HG03139 (cell line): ENCODE results near the gene AKAP6.

Experiments
- ATAC-seq: cut with Tn5 transposase; IDR thresholded peaks from one replicate; pipeline ENCODE4 v1.9.1; 2021; ENCODE audit not compliant: unreplicated experiment

Gene AKAP6

DNA sequence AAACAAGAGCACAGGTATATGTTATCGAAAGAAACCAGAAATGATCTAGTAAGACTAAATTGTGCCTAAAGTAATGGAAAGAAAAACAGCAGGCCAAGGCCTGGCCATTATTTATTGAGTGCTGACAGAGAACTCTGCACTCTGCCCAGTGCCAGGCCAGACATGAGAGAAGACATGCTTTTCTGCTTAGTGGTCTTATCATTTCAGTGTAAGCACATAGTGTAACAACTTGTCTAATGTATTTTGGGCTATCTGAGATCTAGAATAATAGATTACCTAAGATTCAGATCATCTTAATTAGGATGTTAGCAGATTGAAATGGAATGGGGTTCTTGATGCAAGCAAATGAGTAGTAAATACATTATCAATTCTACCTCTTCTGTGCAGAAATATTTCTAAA is 278.3 kb downstream of the AKAP6 start:
- ATAC-seq: no peak

DNA sequence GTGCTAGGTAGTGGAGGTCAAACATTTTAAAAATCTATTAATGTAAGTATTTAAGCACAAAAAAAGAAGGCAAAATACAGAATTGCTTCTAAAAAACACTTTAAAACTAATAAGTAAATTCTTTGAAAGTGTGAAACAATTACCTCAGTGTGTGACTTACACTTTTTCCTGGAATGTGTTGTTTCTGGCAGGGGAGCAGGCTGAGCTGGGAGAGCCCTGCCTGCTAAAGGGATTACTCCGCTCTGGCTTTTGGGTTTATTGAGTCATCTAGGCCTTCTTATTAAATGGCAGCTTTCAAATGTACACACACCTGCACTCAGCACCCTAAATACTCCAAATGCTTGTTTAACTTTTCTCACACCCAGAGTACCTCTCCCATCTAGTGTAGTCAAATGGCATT is 279.8 kb downstream of the AKAP6 start:
- ATAC-seq: no peak

GRCh38 chr14:32609388-32609787 is 280.3 kb downstream of the AKAP6 start:
- ATAC-seq: no peak

- no peak for ATAC-seq
Observed at GRCh38 chr14:32611752-32612151, 282.7 kb downstream of the AKAP6 start.

DNA sequence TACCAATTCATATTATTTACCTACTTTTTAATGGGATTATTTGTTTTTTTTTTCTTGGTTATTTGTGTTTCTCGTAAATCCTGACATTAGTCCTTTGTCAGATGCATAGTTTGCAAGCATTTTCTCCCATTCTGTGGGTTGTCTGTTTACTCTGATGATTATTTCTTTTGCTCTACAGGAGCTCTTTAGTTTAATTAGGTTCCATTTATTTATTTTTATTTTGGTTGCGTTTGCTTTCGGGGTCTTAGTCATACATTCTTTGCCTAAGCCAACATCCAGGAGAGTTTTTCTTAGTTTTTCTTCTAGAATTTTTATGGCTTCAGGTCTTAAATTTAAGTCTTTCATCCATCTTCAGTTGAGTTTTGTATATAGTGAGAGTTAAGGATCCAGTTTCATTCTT is 289.9 kb downstream of the AKAP6 start:
- ATAC-seq: no peak

DNA sequence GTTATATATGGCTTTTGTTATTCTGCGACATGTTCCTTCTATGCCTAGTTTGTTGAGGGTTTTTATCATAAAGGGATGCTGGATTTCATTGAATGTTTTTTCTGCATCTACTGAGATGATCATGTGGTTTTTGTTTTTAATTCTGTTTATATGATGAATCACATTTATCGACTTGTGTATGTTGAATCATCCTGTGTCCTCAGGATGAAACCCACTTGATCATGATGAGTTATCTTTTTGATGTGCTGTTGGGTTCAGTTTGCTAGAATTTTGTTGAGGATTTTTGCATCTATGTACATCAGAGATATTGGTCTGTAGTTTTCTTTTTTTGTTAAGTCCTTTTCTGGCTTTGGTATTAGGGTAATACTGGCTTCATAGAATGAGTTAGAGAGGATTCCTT is 291.2 kb downstream of the AKAP6 start:
- no peak for ATAC-seq

DNA sequence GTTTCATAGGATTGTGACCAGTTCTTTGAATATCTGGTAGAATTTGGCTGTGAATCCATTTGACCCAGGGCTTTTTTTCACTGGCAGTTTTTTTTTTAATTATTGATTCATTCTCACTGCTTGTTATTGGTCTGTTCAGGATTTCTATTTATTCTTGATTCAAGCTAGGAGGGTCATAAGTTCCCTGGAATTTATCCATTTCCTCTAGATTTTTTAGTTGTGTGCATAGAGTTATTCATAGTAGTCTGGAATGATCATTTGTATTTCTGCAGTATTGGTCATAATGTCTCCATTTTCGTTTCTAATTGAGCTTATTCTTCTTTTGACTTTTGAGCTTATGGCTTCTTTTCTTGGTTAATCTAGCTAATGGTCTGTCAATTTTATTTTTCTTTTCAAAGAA is 291.6 kb downstream of the AKAP6 start:
- ATAC-seq: no peak

GRCh38 chr14:32621585-32621984 is 292.5 kb downstream of the AKAP6 start:
- no peak for ATAC-seq

DNA sequence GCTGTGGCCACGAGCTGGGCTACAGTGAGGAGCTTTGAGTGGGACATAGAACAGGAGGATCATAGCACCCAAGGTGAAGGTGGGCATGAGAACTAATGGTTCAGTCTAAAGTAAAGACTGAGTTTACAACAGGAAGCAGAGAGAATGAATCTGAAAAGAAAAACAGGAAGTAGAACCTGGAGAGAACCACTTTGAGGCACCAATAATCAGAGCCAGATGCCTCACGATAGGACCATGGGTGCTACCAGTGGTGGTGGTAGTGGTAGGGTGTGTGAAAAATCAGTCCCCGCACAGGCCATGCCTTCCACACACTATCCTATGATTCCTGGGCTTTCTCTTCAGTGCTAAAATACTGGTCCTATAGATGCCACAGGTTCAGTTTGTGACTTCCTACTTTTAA is 293.6 kb downstream of the AKAP6 start:
- ATAC-seq: no peak

GRCh38 chr14:32623300-32624093 is 294.4 kb downstream of the AKAP6 start:
- no peak for ATAC-seq

DNA sequence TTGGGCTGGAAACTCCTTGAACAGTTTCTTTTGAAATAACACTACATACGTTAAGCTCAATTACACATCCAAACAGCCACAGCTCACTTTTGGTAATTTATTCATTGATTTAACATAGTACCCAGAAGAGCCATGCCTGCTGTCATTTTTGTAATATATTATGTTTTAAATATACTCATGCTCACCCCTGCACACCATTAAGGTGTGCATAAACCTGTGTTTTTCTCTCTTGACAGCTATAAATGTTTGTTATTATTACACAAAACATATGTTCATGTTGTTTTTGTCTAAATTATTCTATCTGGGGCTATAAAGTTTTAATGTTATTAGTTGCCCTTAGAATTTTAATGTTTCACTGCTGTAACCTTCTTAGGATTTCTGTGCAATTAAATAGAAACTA is 296.1 kb downstream of the AKAP6 start:
- ATAC-seq: no peak

- ATAC-seq: no peak
Observed at GRCh38 chr14:32627545-32628298, 298.6 kb downstream of the AKAP6 start.

DNA sequence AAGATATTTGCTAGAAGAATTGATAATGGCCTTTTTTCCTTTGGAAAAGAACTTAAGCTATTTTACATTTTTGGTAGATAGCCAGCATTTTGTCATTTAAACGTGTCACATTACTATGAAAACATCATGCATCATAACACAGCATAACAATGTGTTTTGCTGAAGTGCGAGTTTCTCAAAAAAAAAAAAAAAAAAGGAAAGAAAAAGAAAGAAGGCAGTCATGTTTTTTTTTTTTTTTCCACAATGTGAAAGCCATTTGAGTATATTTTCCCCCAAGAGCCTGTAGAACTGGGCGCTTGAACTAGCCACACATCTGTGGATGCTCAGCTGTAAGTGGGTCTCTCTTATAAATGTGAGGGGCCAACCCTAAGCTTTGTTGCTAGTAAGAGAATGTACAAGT is 300.1 kb downstream of the AKAP6 start:
- ATAC-seq: no peak

DNA sequence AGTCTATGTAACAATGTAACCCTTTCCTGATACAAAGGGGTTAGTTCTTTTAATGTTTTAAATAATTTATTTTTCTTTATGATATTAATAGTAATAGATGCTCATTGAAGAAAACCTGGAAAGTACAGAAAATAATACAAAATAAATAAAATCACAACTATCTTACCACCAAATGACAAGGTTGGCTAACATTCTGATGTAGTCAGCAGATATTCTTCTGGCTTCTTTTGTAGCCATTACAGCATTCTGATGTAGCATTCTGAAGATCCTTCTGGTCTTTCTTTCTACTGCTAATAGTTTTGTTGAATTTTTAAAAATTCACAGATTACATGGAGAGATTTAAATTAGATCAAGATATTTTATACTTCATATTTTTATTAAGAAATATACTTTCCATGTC is 301.6 kb downstream of the AKAP6 start:
- ATAC-seq: no peak

DNA sequence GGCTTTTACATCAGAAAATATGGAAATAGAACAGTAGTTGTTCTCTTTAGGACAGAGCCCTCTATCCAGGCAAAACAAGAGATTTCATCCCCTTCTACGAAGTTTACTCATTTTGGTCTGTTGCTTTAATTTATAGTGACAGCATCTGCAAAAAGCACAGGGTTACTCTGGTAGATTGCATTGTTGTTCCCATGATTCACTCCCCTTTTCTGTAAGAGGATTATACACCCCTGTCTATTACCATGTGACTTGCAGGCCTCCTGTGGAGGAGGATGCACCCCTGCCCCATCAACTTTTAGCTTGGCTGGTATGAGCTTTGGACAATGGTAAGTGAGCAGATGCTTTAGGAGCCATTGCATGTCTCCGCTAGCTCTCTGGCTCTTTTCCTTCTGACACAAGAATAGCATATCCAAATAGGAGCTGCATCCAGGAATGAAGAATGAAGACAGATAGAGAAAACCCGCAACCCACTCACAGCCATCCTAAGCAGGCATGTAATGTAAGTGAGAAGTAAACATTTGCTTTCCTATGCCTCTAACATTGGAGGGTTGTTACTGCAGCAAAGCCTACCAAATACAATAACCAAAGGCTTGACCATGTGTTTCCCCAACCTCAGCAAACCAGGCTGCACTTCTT is 304.2 kb downstream of the AKAP6 start:
- ATAC-seq: no peak

DNA sequence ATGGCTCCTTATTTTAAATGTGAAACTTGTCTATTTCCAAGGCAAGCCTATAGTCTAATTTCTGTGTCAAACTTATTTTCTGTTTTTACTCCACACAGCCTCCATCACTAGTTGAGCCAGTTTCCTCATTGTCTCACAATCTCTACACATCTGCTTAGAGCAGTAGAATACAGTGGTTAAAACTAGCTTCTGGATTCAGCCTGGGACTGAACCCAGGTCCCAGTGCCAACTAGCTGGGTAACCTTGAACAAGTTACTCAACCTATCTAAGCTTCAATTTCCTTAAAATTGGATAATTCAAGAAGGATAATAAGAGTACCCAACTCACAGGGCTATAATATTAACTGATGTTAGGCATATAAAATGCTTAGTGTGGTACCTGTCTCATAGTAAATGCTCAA is 304.8 kb downstream of the AKAP6 start:
- no peak for ATAC-seq

DNA sequence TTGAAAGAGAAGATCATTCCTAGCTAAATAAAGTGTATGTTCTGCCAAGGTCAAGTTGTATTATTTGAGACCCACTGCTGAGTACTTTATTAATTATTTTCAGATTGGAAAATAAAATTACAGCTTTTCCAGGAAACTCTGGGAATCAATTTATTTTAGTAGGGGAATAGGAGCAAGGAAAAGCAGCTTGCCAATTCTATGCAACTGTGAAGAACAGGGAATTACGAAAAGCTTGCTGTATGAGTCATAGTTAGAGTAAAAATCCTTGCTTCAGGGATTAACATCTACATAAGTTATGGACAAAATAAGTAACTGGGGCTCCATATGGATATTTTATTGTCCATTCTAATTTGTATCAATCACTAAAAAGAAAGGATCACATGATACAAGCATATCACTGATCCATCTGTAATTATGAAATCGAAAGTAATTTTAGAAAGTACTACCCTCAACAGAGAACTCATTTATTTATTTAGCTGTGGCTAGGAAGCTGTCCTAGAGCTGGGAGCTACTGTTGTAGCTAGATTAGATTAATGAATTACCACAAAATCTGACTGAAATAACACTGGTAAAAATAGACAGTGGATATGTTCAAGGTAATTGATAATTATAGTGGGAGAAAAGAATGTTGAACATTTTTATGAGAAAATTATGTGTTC is 306.1 kb downstream of the AKAP6 start:
- no peak for ATAC-seq

DNA sequence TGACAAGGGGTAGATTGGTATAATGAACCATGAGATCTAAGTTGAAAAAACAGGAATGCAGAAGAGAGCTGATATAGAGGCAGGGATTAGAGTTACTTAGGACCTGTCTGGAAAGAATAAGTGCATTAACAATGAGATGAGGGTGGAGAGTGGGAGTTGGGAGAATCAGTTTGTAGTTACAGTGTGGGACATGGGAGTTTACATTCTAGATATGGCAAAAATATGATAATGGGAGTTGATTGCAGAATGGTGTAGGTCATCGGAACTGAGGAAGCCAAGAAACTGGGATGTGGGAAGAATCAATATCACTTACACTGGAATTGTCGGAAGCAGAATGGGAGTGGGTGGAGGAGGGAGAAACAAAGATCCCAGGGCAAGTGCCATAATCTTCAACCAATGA is 308.5 kb downstream of the AKAP6 start:
- no peak for ATAC-seq

DNA sequence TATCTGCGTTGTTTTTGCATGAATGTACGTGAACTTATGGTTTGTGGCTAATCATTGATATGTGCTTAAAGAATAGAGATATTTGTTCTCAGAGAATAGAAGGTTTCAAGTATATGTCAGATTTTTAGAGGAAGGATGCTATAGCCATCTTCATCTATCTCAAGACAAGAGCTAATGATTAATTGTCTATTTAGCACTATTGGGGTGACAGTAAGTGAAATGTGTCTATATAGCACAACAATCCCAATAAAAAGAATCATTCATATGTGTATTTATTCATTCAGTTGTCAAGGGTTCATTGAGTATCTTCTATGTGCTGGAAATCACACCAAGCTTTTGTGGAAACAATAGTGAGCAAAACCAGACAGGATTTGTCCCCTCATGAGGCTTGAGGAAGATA is 310.1 kb downstream of the AKAP6 start:
- ATAC-seq: no peak

GRCh38 chr14:32645551-32645950 is 316.5 kb downstream of the AKAP6 start:
- no peak for ATAC-seq

DNA sequence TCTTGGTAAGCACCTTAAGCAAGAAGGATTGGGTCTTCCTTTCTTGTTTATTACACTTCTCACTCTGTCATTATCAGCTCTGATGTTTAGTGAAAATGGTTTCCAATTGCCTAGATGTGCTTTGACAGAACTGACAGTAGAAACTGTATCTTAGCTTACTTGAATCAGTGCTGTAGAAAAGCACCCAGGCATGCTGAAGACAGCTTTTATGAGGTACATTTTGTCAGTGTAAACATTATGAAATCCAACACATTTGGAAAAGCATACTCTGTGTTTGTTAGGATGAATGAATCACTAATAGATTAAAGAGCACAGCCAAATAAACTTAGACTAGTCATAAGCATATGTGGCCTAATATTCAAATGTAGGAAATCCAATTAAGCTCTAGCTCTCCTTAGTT is 319.3 kb downstream of the AKAP6 start:
- no peak for ATAC-seq

DNA sequence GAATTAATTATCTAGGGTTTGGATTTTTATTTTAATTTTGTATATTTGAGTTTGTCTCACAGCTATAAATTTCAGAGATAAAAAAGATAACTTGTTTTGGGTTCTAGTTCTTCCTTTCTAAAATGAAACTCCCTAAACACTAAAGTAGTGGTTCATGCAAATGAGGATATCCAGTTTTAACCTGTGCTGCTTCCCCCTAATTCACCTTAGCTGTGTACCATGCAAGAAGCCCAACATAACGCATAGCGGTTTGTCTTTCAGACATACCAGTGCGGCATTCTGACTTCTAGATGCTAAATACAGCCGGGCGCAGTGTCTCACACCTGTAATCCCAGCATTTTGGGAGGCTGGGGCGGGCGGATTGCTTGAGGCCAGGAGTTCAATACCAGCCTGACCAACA is 320.9 kb downstream of the AKAP6 start:
- no peak for ATAC-seq
